Ishikawa (cell line): Measurements from ENCODE around the gene MSLN.

Source experiments
- CEBPB ChIP-seq: IDR thresholded peaks from 2 replicates; pipeline ENCODE4 v1.6.1; 2012
- CREB1 ChIP-seq: IDR thresholded peaks from 2 replicates; pipeline ENCODE4 v1.6.1; 2012; ENCODE audit warnings: low read depth
- EGR1 ChIP-seq: IDR thresholded peaks from 2 replicates; pipeline ENCODE4 v1.6.1; 2012
- EP300 ChIP-seq: IDR thresholded peaks from 2 replicates; pipeline ENCODE4 v1.6.1; 2012; ENCODE audit warnings: borderline replicate concordance
- FOXM1 ChIP-seq: IDR thresholded peaks from 2 replicates; pipeline ENCODE4 v1.6.1; 2012; ENCODE audit warnings: low read depth, borderline replicate concordance
- NFIC ChIP-seq: IDR thresholded peaks from 2 replicates; pipeline ENCODE4 v1.6.1; 2012
- RAD21 ChIP-seq: IDR thresholded peaks from 2 replicates; pipeline ENCODE4 v1.6.1; 2012; ENCODE audit warnings: low read depth
- REST ChIP-seq: IDR thresholded peaks from 2 replicates; pipeline ENCODE4 v1.6.1; 2012; ENCODE audit warnings: low read depth, mild to moderate bottlenecking
- TAF1 ChIP-seq: IDR thresholded peaks from 2 replicates; pipeline ENCODE4 v1.6.1; 2012; ENCODE audit warnings: low read depth, mild to moderate bottlenecking
- TCF12 ChIP-seq: IDR thresholded peaks from 2 replicates; pipeline ENCODE4 v1.6.1; 2012; ENCODE audit warnings: low read depth
- TEAD4 ChIP-seq: IDR thresholded peaks from 2 replicates; pipeline ENCODE4 v1.6.1; 2012
- USF1 ChIP-seq: IDR thresholded peaks from 2 replicates; pipeline ENCODE4 v1.6.1; 2012
- YY1 ChIP-seq: IDR thresholded peaks from 2 replicates; pipeline ENCODE4 v1.6.1; 2012; ENCODE audit warnings: low read depth
- ZBTB7A ChIP-seq: IDR thresholded peaks from 2 replicates; pipeline ENCODE4 v1.6.1; 2012; ENCODE audit warnings: low read depth
- TF ChIP-seq, protein P1 (sequence below): IDR thresholded peaks from 2 replicates; pipeline ENCODE4 v1.6.1; 2012

Gene MSLN

GRCh38 chr16:813916-814412 lies 53.4 kb downstream of the MSLN start:
- TF ChIP-seq YY1 (no peak), TAF1 (no peak), RAD21 (no peak), FOXM1 (no peak), ZBTB7A (no peak), EGR1 (no peak), USF1 (no peak), NFIC (no peak), TEAD4 (no peak), CEBPB (no peak), CREB1 (no peak), EP300 (no peak), REST (no peak), TCF12 (no peak)
- TF ChIP-seq, protein P1, sequence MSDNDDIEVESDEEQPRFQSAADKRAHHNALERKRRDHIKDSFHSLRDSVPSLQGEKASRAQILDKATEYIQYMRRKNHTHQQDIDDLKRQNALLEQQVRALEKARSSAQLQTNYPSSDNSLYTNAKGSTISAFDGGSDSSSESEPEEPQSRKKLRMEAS, result no peak

- TF ChIP-seq NFIC, result no peak
- TF ChIP-seq TEAD4, result no peak
- no peak for TF ChIP-seq CREB1
- TF ChIP-seq EP300, result no peak
- TF ChIP-seq ZBTB7A, result no peak
- no peak for TF ChIP-seq CEBPB
- TF ChIP-seq FOXM1, result no peak
- TF ChIP-seq USF1, result no peak
- no peak for TF ChIP-seq REST
- no peak for TF ChIP-seq EGR1
- TF ChIP-seq TAF1, result no peak
- TF ChIP-seq TCF12, result no peak
- TF ChIP-seq, protein P1, result no peak
- no peak for TF ChIP-seq YY1
Observed at GRCh38 chr16:814974-815373, 54.4 kb downstream of the MSLN start.

- no peak for TF ChIP-seq CEBPB
- no peak for TF ChIP-seq TCF12
- no peak for TF ChIP-seq USF1
- TF ChIP-seq RAD21, result no peak
- no peak for TF ChIP-seq TEAD4
Observed at GRCh38 chr16:815861-816260, 55.3 kb downstream of the MSLN start.

GRCh38 chr16:817001-817906 lies 56.7 kb downstream of the MSLN start:
- TF ChIP-seq REST (no peak), RAD21 (no peak), EP300 (no peak)
